B cell (primary cell): ENCODE measurements around the gene SLC30A3. TPM values are rescaled to one million over a fixed set of nuclear protein-coding genes. Genes with fewer than 3 reads are reported as not detected.

Experiments
- ATAC-seq: fragments of 200-7000 bp; cut with Tn5 transposase; one replicate; pipeline ENCODE4 v1.10.0; 2021; ENCODE audit warnings: low read depth, mild to moderate bottlenecking, moderate number of reproducible peaks, moderate library complexity
- CTCF ChIA-PET: fragments of 350-600 bp; sonication (Branson Sonifier 250); formaldehyde crosslinking; loops from one replicate; lab custom pipeline; 2021; ENCODE audit warnings: antibody characterized with exemption, inconsistent platforms; lab: Charles Lee
- POLR2A ChIA-PET: fragments of 350-600 bp; sonication (Branson Sonifier 250); formaldehyde crosslinking; loops from one replicate; lab custom pipeline; 2021; ENCODE audit warnings: antibody characterized with exemption; lab: Charles Lee
- DNase-seq: peaks from one replicate; pipeline ENCODE4 v3.0.0; 2013
- H2AFZ ChIP-seq: 2 replicates; pipeline ENCODE4 v1.6.1; 2012; ENCODE audit warnings: mild to moderate bottlenecking, low read depth, low read length; ENCODE audit not compliant: insufficient read depth, poor library complexity, severe bottlenecking
- H3K27ac ChIP-seq, 2 donors: 1 replicate in 1 of 2; 2 replicates in 1 of 2; pipeline ENCODE4 v1.5.1; 2012 to 2013; ENCODE audit warnings: low read length in 2 of 2, mild to moderate bottlenecking in 2 of 2, moderate library complexity in 1 of 2
- H3K27me3 ChIP-seq, 4 experiments: fragments of 200-600 bp in 1 of 4; sonication (generic) in 1 of 4; replicated peaks in 1 of 4; 1 replicate in 2 of 4; 2 replicates in 2 of 4; pipeline versions ENCODE4 v1.6.1 to v1.7.0; 2013 to 2016; ENCODE audit warnings: low read length in 3 of 4, mild to moderate bottlenecking in 2 of 4, mixed read lengths in 1 of 4, moderate library complexity in 1 of 4; ENCODE audit not compliant: insufficient read depth in 4 of 4, control insufficient read depth in 3 of 4; ENCODE audit errors: control extremely low read depth in 1 of 4
- H3K36me3 ChIP-seq, 2 experiments: replicated peaks in 1 of 2; 1 replicate in 1 of 2; 2 replicates in 1 of 2; pipeline versions ENCODE4 v1.6.1 to v1.7.1; 2013; ENCODE audit warnings: low read length in 1 of 2; ENCODE audit not compliant: insufficient read depth in 2 of 2, control insufficient read depth in 1 of 2; ENCODE audit errors: control extremely low read depth in 1 of 2, extremely low read depth in 1 of 2
- H3K4me1 ChIP-seq, 2 donors: fragments of 200-600 bp in 1 of 2; sonication (generic) in 1 of 2; 1 replicate in 1 of 2; 2 replicates in 1 of 2; pipeline versions ENCODE4 v1.5.1 to v1.6.1; 2013 to 2017; ENCODE audit warnings: low read length in 2 of 2; ENCODE audit not compliant: control insufficient read depth in 2 of 2, insufficient read depth in 2 of 2
- H3K4me2 ChIP-seq: replicated peaks from 2 replicates; pipeline ENCODE3; 2012; ENCODE audit warnings: mild to moderate bottlenecking, low read depth, low read length; ENCODE audit not compliant: poor library complexity, severe bottlenecking
- H3K4me3 ChIP-seq, 5 experiments: fragments of 200-600 bp in 1 of 5; sonication (generic) in 1 of 5; 1 replicate in 3 of 5; 2 replicates in 2 of 5; pipeline versions ENCODE4 v1.5.1 to v1.7.0; 2011 to 2016; ENCODE audit warnings: low read length in 4 of 5, mild to moderate bottlenecking in 4 of 5, low read depth in 2 of 5, control low read depth in 1 of 5, moderate library complexity in 1 of 5; ENCODE audit not compliant: insufficient read depth in 1 of 5; ENCODE audit errors: control extremely low read depth in 1 of 5, extremely low read depth in 1 of 5
- H3K79me2 ChIP-seq: fragments of 200-600 bp; sonication (generic); one replicate; pipeline ENCODE4 v1.6.0; 2016; ENCODE audit warnings: low read length; ENCODE audit not compliant: control insufficient read depth, insufficient read depth
- H3K9ac ChIP-seq: fragments of 200-600 bp; sonication (generic); 2 replicates; pipeline ENCODE4 v1.6.1; 2017; ENCODE audit warnings: mild to moderate bottlenecking, low read length, moderate library complexity
- H3K9me3 ChIP-seq, 3 donors: one replicate each; pipeline versions ENCODE4 v1.6.1 to v1.7.1; 2013; ENCODE audit warnings: low read length in 2 of 3; ENCODE audit not compliant: control insufficient read depth in 2 of 3, insufficient read depth in 1 of 3; ENCODE audit errors: control extremely low read depth in 1 of 3
- H4K20me1 ChIP-seq: 2 replicates; pipeline ENCODE4 v1.6.0; 2012; ENCODE audit warnings: mild to moderate bottlenecking, low read length; ENCODE audit not compliant: insufficient read depth, control insufficient read depth, poor library complexity, severe bottlenecking
- H3K27ac Mint-ChIP-seq: one replicate; pipeline ENCODE4 v1.8.0; 2021; ENCODE audit warnings: mixed read lengths
- H3K27me3 Mint-ChIP-seq: one replicate; pipeline ENCODE4 v1.8.0; 2021; ENCODE audit warnings: mixed read lengths
- H3K4me1 Mint-ChIP-seq: one replicate; pipeline ENCODE4 v1.8.0; 2021; ENCODE audit warnings: mixed read lengths
- H3K4me3 Mint-ChIP-seq: one replicate; pipeline ENCODE4 v1.8.0; 2021; ENCODE audit warnings: mixed read lengths
- H3K9me3 Mint-ChIP-seq: one replicate; pipeline ENCODE4 v1.8.0; 2022; ENCODE audit warnings: mixed read lengths; ENCODE audit not compliant: insufficient read depth
- CTCF ChIP-seq: fragments of 200-600 bp; IDR thresholded peaks from one replicate; pipeline ENCODE4 v1.8.0; 2022; ENCODE audit warnings: antibody characterized with exemption, mild to moderate bottlenecking
- EZH2 ChIP-seq: IDR thresholded peaks from 2 replicates; pipeline ENCODE4 v1.6.1; 2012; ENCODE audit warnings: borderline replicate concordance, low read depth, mild to moderate bottlenecking, moderate library complexity, low read length; ENCODE audit not compliant: insufficient read depth, poor library complexity, severe bottlenecking
- WGBS: methylation state at CpG from one replicate; pipeline ENCODE4 v1.1.5; 2013; ENCODE audit warnings: missing lambda C conversion rate; ENCODE audit not compliant: insufficient coverage; 5-methylcytosine and 5-hydroxymethylcytosine counted together
- intact Hi-C: fragments of 100-400 bp; cut with micrococcal nuclease; formaldehyde crosslinking; loops from one replicate; pipeline ENCODE4 v1.10.0; 2022
- polyA plus RNA-seq: library from polyadenylated mRNA; depleted of rRNA; stranded (reverse); fragments of >200 nt; gene quantifications from 2 replicates; pipeline ENCODE4 v1.2.3, GENCODE V29; 2012
- total RNA-seq, 2 donors: library from RNA; stranded (reverse); fragments of 120-200 nt in 1 of 2; gene quantifications; 1 replicate in 1 of 2; 2 replicates in 1 of 2; pipeline versions ENCODE4 v1.2.3 to v1.2.4, GENCODE V29; 2013 to 2022

SLC30A3 gene
- total and polyA plus RNA-seq, 2 donors (not counting 1 experiment from before 2014, with no cell fraction given) = 0.09 TPM; not detected in 1

DNA sequence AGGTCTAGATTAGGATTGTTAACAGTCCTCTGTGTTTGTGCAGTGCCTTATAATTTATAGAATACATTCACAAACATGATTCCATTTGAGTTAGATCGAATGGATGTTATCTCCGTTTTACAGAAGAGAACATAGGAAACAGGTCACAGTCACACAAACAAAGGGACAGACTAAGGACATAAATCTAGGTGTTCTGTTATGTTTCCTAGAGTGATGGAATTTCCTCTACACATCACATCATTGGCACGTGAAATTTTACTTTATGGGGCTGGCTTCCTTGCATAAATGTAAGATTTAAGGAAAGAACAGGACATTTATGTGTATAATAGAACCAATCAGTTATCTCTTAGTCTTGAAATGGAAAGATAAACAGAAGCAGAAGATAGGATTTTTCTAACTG lies 25.8 kb upstream of the SLC30A3 start:
- peaks cover 2% of the 10 kb centered on the region for H3K4me1 Mint-ChIP-seq
- no peaks in the 10 kb centered on the region for H4K20me1 ChIP-seq
- no CpG with 5 or more reads among the region's 3 CpGs for WGBS
- H3K4me2 ChIP-seq = no peak overlapping the region
- DNase-seq (no peak), ATAC-seq (no peak)
- CTCF ChIA-PET = interaction anchor here (1.6 to 1.9 kb wide), 2 partner anchors 14 to 327 kb away, joined by 6 to 7 read pairs; no protein-coding TSS in a partner anchor
- no peaks in the 10 kb centered on the region for H3K79me2 ChIP-seq
- H3K4me3 ChIP-seq = no peak overlapping the region
- no peak overlapping the region for H3K27ac ChIP-seq
- peaks cover 21% of the 10 kb centered on the region for H3K27me3 Mint-ChIP-seq
- no peaks in the 10 kb centered on the region for H3K9me3 ChIP-seq
- no peak overlapping the region for H3K9ac ChIP-seq
- H3K27ac Mint-ChIP-seq = no peak overlapping the region
- no peak overlapping the region for H3K4me3 Mint-ChIP-seq
- no peak for TF ChIP-seq CTCF
- TF ChIP-seq EZH2 = no peak
- H2AFZ ChIP-seq = no peak overlapping the region
- H3K36me3 ChIP-seq = no peaks in the 10 kb centered on the region
- POLR2A ChIA-PET = no interaction called here
- peaks cover 0 to 6% (median 0%) of the 10 kb centered on the region in 4 experiments for H3K27me3 ChIP-seq
- intact Hi-C loops = no loop called here
- H3K4me1 ChIP-seq = peaks cover 5 to 10% of the 10 kb centered on the region in 2 donors
- H3K9me3 Mint-ChIP-seq = no peaks in the 10 kb centered on the region

- Mint-ChIP-seq H3K4me1 (no peaks in the 10 kb centered on the region), H3K27ac (no peak overlapping the region), H3K9me3 (no peaks in the 10 kb centered on the region), H3K4me3 (no peak overlapping the region), H3K27me3 (peaks cover 34% of the 10 kb centered on the region)
- Histone ChIP-seq H3K36me3 (no peaks in the 10 kb centered on the region), H3K79me2 (no peaks in the 10 kb centered on the region), H2AFZ (no peak overlapping the region), H3K9ac (no peak overlapping the region), H3K9me3 (no peaks in the 10 kb centered on the region), H3K27me3 (peaks cover 0 to 6% (median 3%) of the 10 kb centered on the region in 4 experiments), H3K4me2 (no peak overlapping the region), H3K4me1 (peaks cover 0 to 4% of the 10 kb centered on the region in 2 donors), H4K20me1 (no peaks in the 10 kb centered on the region), H3K27ac (no peak overlapping the region), H3K4me3 (no peak overlapping the region)
- no peak for ATAC-seq
- intact Hi-C loops = no loop called here
- no CpG with 5 or more reads among the region's 6 CpGs for WGBS
- TF ChIP-seq CTCF (no peak), EZH2 (no peak)
- ChIA-PET CTCF (no interaction called here), POLR2A (no interaction called here)
- no peak for DNase-seq
These were observed 22.6 kb upstream of the SLC30A3 start for GRCh38 chr2:27285481-27285880.
